Measurements from ENCODE around the gene SMC4. TPM values are rescaled to one million over a fixed set of nuclear protein-coding genes. Genes with fewer than 3 reads are reported as not detected.

Gene SMC4
- total and polyA plus RNA-seq, 10 of the 15 experiments (the other 5 are each of a cell fraction or from before 2014, with no cell fraction given), result 75.6 to 288 (median 136) TPM

DNA sequence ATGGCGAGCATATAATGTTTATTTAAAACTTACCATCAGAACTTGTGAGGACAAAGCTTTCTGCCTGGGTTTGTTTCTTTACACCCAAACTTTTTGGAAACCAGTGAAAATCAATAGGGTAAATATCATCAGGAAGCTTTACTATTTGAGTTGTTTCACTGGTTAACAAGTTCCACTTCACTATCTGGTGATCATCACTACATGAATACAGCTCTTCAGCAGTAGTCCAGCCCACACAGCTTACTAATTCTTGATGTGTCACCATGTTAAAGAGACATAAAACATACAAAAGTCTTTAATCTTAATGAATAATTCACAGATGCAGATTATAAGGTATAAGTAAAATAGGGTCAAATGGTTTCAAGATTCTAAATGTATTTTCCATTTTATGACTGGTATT, 18.0 kb upstream of the SMC4 start:
- no peaks in the 10 kb centered on the region for H3K9me3 ChIP-seq (replicated peaks; ENCODE audit: control insufficient read depth, insufficient read depth, low read length)
- intact Hi-C loops (cut with micrococcal nuclease; ENCODE audit: unreplicated experiment) (no loop called here), in situ Hi-C loops (cut with MboI) (no loop called here)
- no TSS peak for BruUV-seq (replicated peaks)
- H3K4me3 ChIP-seq, result no peak overlapping the region
- TF ChIP-seq, protein P1, sequence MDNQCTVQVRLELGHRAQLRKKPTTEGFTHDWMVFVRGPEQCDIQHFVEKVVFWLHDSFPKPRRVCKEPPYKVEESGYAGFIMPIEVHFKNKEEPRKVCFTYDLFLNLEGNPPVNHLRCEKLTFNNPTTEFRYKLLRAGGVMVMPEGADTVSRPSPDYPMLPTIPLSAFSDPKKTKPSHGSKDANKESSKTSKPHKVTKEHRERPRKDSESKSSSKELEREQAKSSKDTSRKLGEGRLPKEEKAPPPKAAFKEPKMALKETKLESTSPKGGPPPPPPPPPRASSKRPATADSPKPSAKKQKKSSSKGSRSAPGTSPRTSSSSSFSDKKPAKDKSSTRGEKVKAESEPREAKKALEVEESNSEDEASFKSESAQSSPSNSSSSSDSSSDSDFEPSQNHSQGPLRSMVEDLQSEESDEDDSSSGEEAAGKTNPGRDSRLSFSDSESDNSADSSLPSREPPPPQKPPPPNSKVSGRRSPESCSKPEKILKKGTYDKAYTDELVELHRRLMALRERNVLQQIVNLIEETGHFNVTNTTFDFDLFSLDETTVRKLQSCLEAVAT (IDR thresholded peaks at IDR 0.05), result no peak
- TF ChIP-seq CBX3 (IDR thresholded peaks at IDR 0.05; ENCODE audit: borderline replicate concordance, low read depth) (no peak), SMAD5 (IDR thresholded peaks at IDR 0.05; ENCODE audit: low read depth) (no peak), TBL1XR1 (IDR thresholded peaks at IDR 0.05; ENCODE audit: low read depth, low read length) (no peak), FOXM1 (IDR thresholded peaks at IDR 0.05; ENCODE audit: low read depth, low read length) (no peak), TCF3 (IDR thresholded peaks at IDR 0.05; ENCODE audit: borderline replicate concordance, insufficient read depth, low read depth, low read length) (no peak), BACH1 (IDR thresholded peaks at IDR 0.05; ENCODE audit: borderline replicate concordance) (no peak), NR2F1 (conservative IDR thresholded peaks at IDR 0.05) (no peak), MEF2A (IDR thresholded peaks at IDR 0.05; ENCODE audit: insufficient read depth, low read depth, low read length) (no peak), FOXK2 (IDR thresholded peaks at IDR 0.05) (no peak), MTA2 (IDR thresholded peaks at IDR 0.05; ENCODE audit: low read depth) (no peak), TARDBP (IDR thresholded peaks at IDR 0.05; ENCODE audit: borderline replicate concordance) (no peak)
- TF ChIP-seq, protein P2, sequence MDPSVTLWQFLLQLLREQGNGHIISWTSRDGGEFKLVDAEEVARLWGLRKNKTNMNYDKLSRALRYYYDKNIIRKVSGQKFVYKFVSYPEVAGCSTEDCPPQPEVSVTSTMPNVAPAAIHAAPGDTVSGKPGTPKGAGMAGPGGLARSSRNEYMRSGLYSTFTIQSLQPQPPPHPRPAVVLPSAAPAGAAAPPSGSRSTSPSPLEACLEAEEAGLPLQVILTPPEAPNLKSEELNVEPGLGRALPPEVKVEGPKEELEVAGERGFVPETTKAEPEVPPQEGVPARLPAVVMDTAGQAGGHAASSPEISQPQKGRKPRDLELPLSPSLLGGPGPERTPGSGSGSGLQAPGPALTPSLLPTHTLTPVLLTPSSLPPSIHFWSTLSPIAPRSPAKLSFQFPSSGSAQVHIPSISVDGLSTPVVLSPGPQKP (IDR thresholded peaks at IDR 0.05; ENCODE audit: low read depth, low read length), result no peak
- TF ChIP-seq, protein P3, sequence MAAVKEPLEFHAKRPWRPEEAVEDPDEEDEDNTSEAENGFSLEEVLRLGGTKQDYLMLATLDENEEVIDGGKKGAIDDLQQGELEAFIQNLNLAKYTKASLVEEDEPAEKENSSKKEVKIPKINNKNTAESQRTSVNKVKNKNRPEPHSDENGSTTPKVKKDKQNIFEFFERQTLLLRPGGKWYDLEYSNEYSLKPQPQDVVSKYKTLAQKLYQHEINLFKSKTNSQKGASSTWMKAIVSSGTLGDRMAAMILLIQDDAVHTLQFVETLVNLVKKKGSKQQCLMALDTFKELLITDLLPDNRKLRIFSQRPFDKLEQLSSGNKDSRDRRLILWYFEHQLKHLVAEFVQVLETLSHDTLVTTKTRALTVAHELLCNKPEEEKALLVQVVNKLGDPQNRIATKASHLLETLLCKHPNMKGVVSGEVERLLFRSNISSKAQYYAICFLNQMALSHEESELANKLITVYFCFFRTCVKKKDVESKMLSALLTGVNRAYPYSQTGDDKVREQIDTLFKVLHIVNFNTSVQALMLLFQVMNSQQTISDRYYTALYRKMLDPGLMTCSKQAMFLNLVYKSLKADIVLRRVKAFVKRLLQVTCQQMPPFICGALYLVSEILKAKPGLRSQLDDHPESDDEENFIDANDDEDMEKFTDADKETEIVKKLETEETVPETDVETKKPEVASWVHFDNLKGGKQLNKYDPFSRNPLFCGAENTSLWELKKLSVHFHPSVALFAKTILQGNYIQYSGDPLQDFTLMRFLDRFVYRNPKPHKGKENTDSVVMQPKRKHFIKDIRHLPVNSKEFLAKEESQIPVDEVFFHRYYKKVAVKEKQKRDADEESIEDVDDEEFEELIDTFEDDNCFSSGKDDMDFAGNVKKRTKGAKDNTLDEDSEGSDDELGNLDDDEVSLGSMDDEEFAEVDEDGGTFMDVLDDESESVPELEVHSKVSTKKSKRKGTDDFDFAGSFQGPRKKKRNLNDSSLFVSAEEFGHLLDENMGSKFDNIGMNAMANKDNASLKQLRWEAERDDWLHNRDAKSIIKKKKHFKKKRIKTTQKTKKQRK (IDR thresholded peaks at IDR 0.05; ENCODE audit: low read depth, low read length), result no peak
- TF ChIP-seq, protein P4, sequence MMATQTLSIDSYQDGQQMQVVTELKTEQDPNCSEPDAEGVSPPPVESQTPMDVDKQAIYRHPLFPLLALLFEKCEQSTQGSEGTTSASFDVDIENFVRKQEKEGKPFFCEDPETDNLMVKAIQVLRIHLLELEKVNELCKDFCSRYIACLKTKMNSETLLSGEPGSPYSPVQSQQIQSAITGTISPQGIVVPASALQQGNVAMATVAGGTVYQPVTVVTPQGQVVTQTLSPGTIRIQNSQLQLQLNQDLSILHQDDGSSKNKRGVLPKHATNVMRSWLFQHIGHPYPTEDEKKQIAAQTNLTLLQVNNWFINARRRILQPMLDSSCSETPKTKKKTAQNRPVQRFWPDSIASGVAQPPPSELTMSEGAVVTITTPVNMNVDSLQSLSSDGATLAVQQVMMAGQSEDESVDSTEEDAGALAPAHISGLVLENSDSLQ (IDR thresholded peaks at IDR 0.05), result no peak
- TF ChIP-seq, protein P5, sequence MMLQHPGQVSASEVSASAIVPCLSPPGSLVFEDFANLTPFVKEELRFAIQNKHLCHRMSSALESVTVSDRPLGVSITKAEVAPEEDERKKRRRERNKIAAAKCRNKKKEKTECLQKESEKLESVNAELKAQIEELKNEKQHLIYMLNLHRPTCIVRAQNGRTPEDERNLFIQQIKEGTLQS (IDR thresholded peaks at IDR 0.05; ENCODE audit: borderline replicate concordance, extremely low read depth, low read depth, low read length), result no peak
- no peaks in the 10 kb centered on the region for H3K79me2 ChIP-seq (ENCODE audit: control insufficient read depth, insufficient read depth, low read length)
- ATAC-seq (no peak), FAIRE-seq (no peak), DNase-seq (ENCODE audit: low read depth, low spot score) (no peak)
- H3K27ac ChIP-seq (ENCODE audit: control insufficient read depth, insufficient read depth), result no peak overlapping the region
- H3K27me3 ChIP-seq (replicated peaks in 1 of 2; ENCODE audit: control insufficient read depth in 2 of 2, insufficient read depth in 2 of 2, low read length in 1 of 2), result no peaks in the 10 kb centered on the region
- ChIA-PET RAD21 (ENCODE audit: unreplicated experiment) (no interaction called here), POLR2A (interaction anchor here (1.1 to 1.4 kb wide), 2 partner anchors 9 to 18 kb away, joined by 3 read pairs; partner anchors contain the start of genes IFT80 and SMC4), SMC1A (ENCODE audit: uncharacterized antibody, unreplicated experiment) (interaction anchor here (0.7 to 2.5 kb wide), 5 partner anchors 9 to 104 kb away, joined by 3 to 11 read pairs (median 5); no protein-coding TSS in a partner anchor), CTCF (interaction anchor here (1.0 to 2.2 kb wide), 3 partner anchors 9 to 16 kb away, joined by 3 to 10 read pairs (median 3); no protein-coding TSS in a partner anchor)
- H3K9ac ChIP-seq (ENCODE audit: control insufficient read depth, insufficient read depth, low read length), result no peak overlapping the region
- H2AFZ ChIP-seq (ENCODE audit: control insufficient read depth, low read depth, low read length), result no peak overlapping the region
- peaks cover 0 to 4% of the 10 kb centered on the region in 2 experiments; a peak in 1 of 4 replicates for H3K36me3 ChIP-seq (ENCODE audit: control insufficient read depth in 2 of 2, insufficient read depth in 2 of 2, low read length in 1 of 2)
- H3K4me2 ChIP-seq (ENCODE audit: control insufficient read depth, insufficient read depth), result no peak overlapping the region
- WGBS (ENCODE audit: insufficient coverage, insufficient replicate concordance, low lambda C conversion rate, missing lambda C conversion rate), result 100% methylated on average over 1 of the region's 1 CpG
- no peaks in the 10 kb centered on the region for H3K4me1 ChIP-seq (ENCODE audit: control insufficient read depth, insufficient read depth, low read length)
- H4K20me1 ChIP-seq (ENCODE audit: control insufficient read depth, insufficient read depth), result no peaks in the 10 kb centered on the region

Data from GM12878 (cell line).